EH (cell line): Measurements from ENCODE around the gene ADRA2B.
"Not testable (repeated sequence)": the region's sequence is repeated elsewhere in the genome, so short reads cannot be mapped to it uniquely, and the experiment has no call there.

ENCODE experiments used
- DNase-seq: peaks from one replicate; pipeline ENCODE4 v3.0.0-alpha.2; 2015; ENCODE audit warnings: low read depth

The ADRA2B gene

GRCh38 chr2:96150007-96150640 lies 33.8 kb upstream of the ADRA2B start:
- DNase-seq = no peak

GRCh38 chr2:96148410-96149217 lies 32.2 kb upstream of the ADRA2B start:
- peak; percentile 86 for DNase-seq

- DNase-seq = no peak
Observed at GRCh38 chr2:96147593-96148201, 31.3 kb upstream of the ADRA2B start.

- DNase-seq = peak; percentile 63
Observed at GRCh38 chr2:96146881-96147592, 30.7 kb upstream of the ADRA2B start.

- DNase-seq = no peak
Observed at GRCh38 chr2:96146153-96146880, 29.9 kb upstream of the ADRA2B start.

GRCh38 chr2:96145848-96146152 lies 29.4 kb upstream of the ADRA2B start:
- DNase-seq = no peak

- peak; percentile 68 for DNase-seq
Observed at GRCh38 chr2:96145036-96145847, 28.9 kb upstream of the ADRA2B start, which contains the start of gene DUSP2. DUSP2 (minus strand) TSS chr2:96145440; CDS start chr2:96145354, 86 bp downstream.

GRCh38 chr2:96144481-96145035 lies 28.2 kb upstream of the ADRA2B start:
- DNase-seq = no peak

GRCh38 chr2:96143848-96144480 lies 27.6 kb upstream of the ADRA2B start:
- DNase-seq = no peak

- no peak for DNase-seq
Observed at GRCh38 chr2:96143231-96143847, 27.0 kb upstream of the ADRA2B start.

GRCh38 chr2:96142217-96143113 lies 26.1 kb upstream of the ADRA2B start:
- no peak for DNase-seq

GRCh38 chr2:96141624-96141967 lies 25.2 kb upstream of the ADRA2B start:
- DNase-seq = not testable (repeated sequence)

GRCh38 chr2:96140941-96141623 lies 24.7 kb upstream of the ADRA2B start:
- DNase-seq = no peak

- DNase-seq = no peak
Observed at GRCh38 chr2:96139181-96139758, 22.9 kb upstream of the ADRA2B start.

GRCh38 chr2:96138179-96139145 lies 22.1 kb upstream of the ADRA2B start, which contains the start of gene ASTL:
ASTL (minus strand) TSS chr2:96138502; CDS start chr2:96138436, 66 bp downstream.
- DNase-seq = peak; percentile 56
